Neural cell (in vitro differentiated cells): ENCODE data around the gene LCE2B. TPM values are rescaled to one million over a fixed set of nuclear protein-coding genes. Genes with fewer than 3 reads are reported as not detected.

Source experiments
- H2AFZ ChIP-seq: fragments of 200-600, 300-800 bp; sonication (generic), shearing (Covaris generic); 2 replicates; pipeline ENCODE4 v1.6.0; 2014; ENCODE audit warnings: low read depth, mild to moderate bottlenecking, antibody characterized with exemption, low read length, moderate library complexity
- H3F3A ChIP-seq: fragments of 200-600 bp; shearing (Covaris generic); 2 replicates; pipeline ENCODE4 v1.6.1; 2016; ENCODE audit warnings: mild to moderate bottlenecking, moderate library complexity, mixed read lengths, antibody characterized with exemption, low read length; ENCODE audit not compliant: insufficient read depth, poor library complexity, severe bottlenecking
- H3K27ac ChIP-seq: fragments of 200-600, 300-800 bp; sonication (generic), shearing (Covaris generic); 2 replicates; pipeline ENCODE4 v1.5.1; 2014; ENCODE audit warnings: mild to moderate bottlenecking, low read length, moderate library complexity
- H3K27me3 ChIP-seq: fragments of 300-800, 200-600 bp; sonication (generic), shearing (Covaris generic); 2 replicates; pipeline ENCODE4 v1.6.0; 2014; ENCODE audit warnings: mild to moderate bottlenecking, low read depth, low read length, moderate library complexity; ENCODE audit not compliant: insufficient read depth
- H3K36me3 ChIP-seq: fragments of 300-800, 200-600 bp; sonication (generic), shearing (Covaris generic); 2 replicates; pipeline ENCODE4 v1.5.1; 2014; ENCODE audit warnings: mild to moderate bottlenecking, antibody characterized with exemption, low read length, moderate library complexity; ENCODE audit not compliant: insufficient read depth
- H3K4me2 ChIP-seq: fragments of 300-800, 200-600 bp; sonication (generic), shearing (Covaris generic); 2 replicates; pipeline ENCODE4 v1.6.0; 2014; ENCODE audit warnings: mild to moderate bottlenecking, low read length
- H3K4me3 ChIP-seq: fragments of 300-800, 200-600 bp; sonication (generic), shearing (Covaris generic); 2 replicates; pipeline ENCODE4 v1.5.1; 2014; ENCODE audit warnings: mild to moderate bottlenecking, low read length, moderate library complexity
- H3K79me2 ChIP-seq: fragments of 200-600 bp; shearing (Covaris generic); replicated peaks from 2 replicates; pipeline ENCODE4 v1.6.0; 2014; ENCODE audit warnings: mild to moderate bottlenecking, low read length, moderate library complexity; ENCODE audit not compliant: insufficient read depth
- H3K9ac ChIP-seq: fragments of 300-800, 200-600 bp; sonication (generic), shearing (Covaris generic); 2 replicates; pipeline ENCODE4 v1.6.1; 2016; ENCODE audit warnings: mild to moderate bottlenecking, low read length, mixed read lengths
- H3K9me2 ChIP-seq: fragments of 200-600 bp; shearing (Covaris generic); 2 replicates; pipeline ENCODE4 v1.6.1; 2016; ENCODE audit warnings: mild to moderate bottlenecking, low read length, mixed read lengths; ENCODE audit not compliant: insufficient read depth
- H3K9me3 ChIP-seq: fragments of 200-600, 300-800 bp; sonication (generic), shearing (Covaris generic); 2 replicates; pipeline ENCODE4 v1.6.1; 2016; ENCODE audit warnings: mild to moderate bottlenecking, mixed run types, low read length, moderate library complexity, mixed read lengths
- H4K20me1 ChIP-seq: fragments of 200-600 bp; shearing (Covaris generic); 2 replicates; pipeline ENCODE4 v1.6.1; 2016; ENCODE audit warnings: mild to moderate bottlenecking, mixed run types; ENCODE audit not compliant: insufficient read depth
- EP300 ChIP-seq: fragments of 450-650 bp; conservative IDR thresholded peaks from 2 replicates; pipeline ENCODE4 v1.6.1; 2014; ENCODE audit warnings: antibody characterized with exemption, mild to moderate bottlenecking, moderate library complexity; ENCODE audit not compliant: poor library complexity, severe bottlenecking
- EZH2 ChIP-seq: fragments of 200-600, 300-800 bp; shearing (Covaris generic), sonication (generic); IDR thresholded peaks from 2 replicates; pipeline ENCODE4 v1.6.1; 2014; ENCODE audit warnings: antibody characterized with exemption, low read length, borderline replicate concordance, mild to moderate bottlenecking; ENCODE audit not compliant: insufficient read depth, poor library complexity, severe bottlenecking
- MXI1 ChIP-seq: fragments of 450-650 bp; conservative IDR thresholded peaks from 2 replicates; pipeline ENCODE4 v1.6.1; 2014; ENCODE audit warnings: antibody characterized with exemption, mild to moderate bottlenecking; ENCODE audit not compliant: poor library complexity, severe bottlenecking
- POLR2AphosphoS5 ChIP-seq: IDR thresholded peaks from 2 replicates; pipeline ENCODE4 v1.6.1; 2012
- RAD21 ChIP-seq: fragments of 450-650 bp; conservative IDR thresholded peaks from 2 replicates; pipeline ENCODE4 v1.6.1; 2014; ENCODE audit warnings: antibody characterized with exemption, mild to moderate bottlenecking, moderate library complexity
- SMC3 ChIP-seq: fragments of 450-650 bp; conservative IDR thresholded peaks from 2 replicates; pipeline ENCODE4 v1.6.1; 2014; ENCODE audit warnings: antibody characterized with exemption, mild to moderate bottlenecking, moderate library complexity; ENCODE audit not compliant: poor library complexity
- TAF1 ChIP-seq: IDR thresholded peaks from 2 replicates; pipeline ENCODE4 v1.6.1; 2012; ENCODE audit warnings: low read depth
- polyA plus RNA-seq: library from polyadenylated mRNA; depleted of rRNA; stranded (reverse); fragments of >200 nt; gene quantifications from 2 replicates; pipeline ENCODE4 v1.2.3, GENCODE V29; 2014
- TF ChIP-seq, protein P1 (sequence below): IDR thresholded peaks from 2 replicates; pipeline ENCODE4 v1.6.1; 2012; ENCODE audit warnings: borderline replicate concordance
- TF ChIP-seq, protein P2 (sequence below): fragments of 450-650 bp; IDR thresholded peaks from 2 replicates; pipeline ENCODE4 v1.5.1; 2014; ENCODE audit warnings: antibody characterized with exemption, mild to moderate bottlenecking, moderate library complexity; ENCODE audit not compliant: poor library complexity, severe bottlenecking

The LCE2B gene
- polyA plus RNA-seq, 1 donor from 2014 or later, result not detected

DNA sequence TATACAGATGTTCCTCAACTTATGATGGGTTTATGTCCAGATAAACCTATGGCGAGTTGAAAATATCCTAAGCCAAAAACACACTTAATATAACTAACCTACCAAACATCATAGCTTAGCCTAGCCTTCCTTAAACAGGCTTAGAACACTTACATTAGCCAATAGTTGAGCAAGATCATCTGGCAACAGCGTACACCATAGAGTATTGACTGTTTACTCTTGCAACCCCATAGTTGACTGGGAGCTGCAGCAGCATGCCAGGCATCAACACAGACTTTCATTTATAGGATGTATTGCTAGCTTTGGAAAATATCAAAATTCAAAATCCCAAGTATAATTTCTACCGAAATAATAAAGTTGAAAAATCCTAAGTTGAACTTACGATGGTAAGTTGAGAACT lies 28.2 kb upstream of the LCE2B start:
- H3K9me2 ChIP-seq, result no peaks in the 10 kb centered on the region
- peaks cover 4% of the 10 kb centered on the region for H3K9me3 ChIP-seq
- H3K4me2 ChIP-seq, result no peak overlapping the region
- no peaks in the 10 kb centered on the region for H4K20me1 ChIP-seq
- H3K4me3 ChIP-seq, result no peak overlapping the region
- H3K9ac ChIP-seq, result no peak overlapping the region
- H2AFZ ChIP-seq, result no peak overlapping the region
- no peaks in the 10 kb centered on the region for H3K79me2 ChIP-seq
- H3K36me3 ChIP-seq, result no peaks in the 10 kb centered on the region
- no peaks in the 10 kb centered on the region for H3F3A ChIP-seq
- no peaks in the 10 kb centered on the region for H3K27me3 ChIP-seq
- H3K27ac ChIP-seq, result no peak overlapping the region
- TF ChIP-seq POLR2AphosphoS5 (no peak), SMC3 (no peak), RAD21 (no peak), MXI1 (no peak), EZH2 (no peak), EP300 (no peak)
- TF ChIP-seq, protein P1, sequence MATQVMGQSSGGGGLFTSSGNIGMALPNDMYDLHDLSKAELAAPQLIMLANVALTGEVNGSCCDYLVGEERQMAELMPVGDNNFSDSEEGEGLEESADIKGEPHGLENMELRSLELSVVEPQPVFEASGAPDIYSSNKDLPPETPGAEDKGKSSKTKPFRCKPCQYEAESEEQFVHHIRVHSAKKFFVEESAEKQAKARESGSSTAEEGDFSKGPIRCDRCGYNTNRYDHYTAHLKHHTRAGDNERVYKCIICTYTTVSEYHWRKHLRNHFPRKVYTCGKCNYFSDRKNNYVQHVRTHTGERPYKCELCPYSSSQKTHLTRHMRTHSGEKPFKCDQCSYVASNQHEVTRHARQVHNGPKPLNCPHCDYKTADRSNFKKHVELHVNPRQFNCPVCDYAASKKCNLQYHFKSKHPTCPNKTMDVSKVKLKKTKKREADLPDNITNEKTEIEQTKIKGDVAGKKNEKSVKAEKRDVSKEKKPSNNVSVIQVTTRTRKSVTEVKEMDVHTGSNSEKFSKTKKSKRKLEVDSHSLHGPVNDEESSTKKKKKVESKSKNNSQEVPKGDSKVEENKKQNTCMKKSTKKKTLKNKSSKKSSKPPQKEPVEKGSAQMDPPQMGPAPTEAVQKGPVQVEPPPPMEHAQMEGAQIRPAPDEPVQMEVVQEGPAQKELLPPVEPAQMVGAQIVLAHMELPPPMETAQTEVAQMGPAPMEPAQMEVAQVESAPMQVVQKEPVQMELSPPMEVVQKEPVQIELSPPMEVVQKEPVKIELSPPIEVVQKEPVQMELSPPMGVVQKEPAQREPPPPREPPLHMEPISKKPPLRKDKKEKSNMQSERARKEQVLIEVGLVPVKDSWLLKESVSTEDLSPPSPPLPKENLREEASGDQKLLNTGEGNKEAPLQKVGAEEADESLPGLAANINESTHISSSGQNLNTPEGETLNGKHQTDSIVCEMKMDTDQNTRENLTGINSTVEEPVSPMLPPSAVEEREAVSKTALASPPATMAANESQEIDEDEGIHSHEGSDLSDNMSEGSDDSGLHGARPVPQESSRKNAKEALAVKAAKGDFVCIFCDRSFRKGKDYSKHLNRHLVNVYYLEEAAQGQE, result no peak

- H3K4me3 ChIP-seq, result no peak overlapping the region
- H3K27ac ChIP-seq, result no peak overlapping the region
- no peak overlapping the region for H2AFZ ChIP-seq
- H3K9ac ChIP-seq, result no peak overlapping the region
- H3K9me2 ChIP-seq, result no peaks in the 10 kb centered on the region
- no peaks in the 10 kb centered on the region for H4K20me1 ChIP-seq
- H3K27me3 ChIP-seq, result no peaks in the 10 kb centered on the region
- TF ChIP-seq, protein P2, sequence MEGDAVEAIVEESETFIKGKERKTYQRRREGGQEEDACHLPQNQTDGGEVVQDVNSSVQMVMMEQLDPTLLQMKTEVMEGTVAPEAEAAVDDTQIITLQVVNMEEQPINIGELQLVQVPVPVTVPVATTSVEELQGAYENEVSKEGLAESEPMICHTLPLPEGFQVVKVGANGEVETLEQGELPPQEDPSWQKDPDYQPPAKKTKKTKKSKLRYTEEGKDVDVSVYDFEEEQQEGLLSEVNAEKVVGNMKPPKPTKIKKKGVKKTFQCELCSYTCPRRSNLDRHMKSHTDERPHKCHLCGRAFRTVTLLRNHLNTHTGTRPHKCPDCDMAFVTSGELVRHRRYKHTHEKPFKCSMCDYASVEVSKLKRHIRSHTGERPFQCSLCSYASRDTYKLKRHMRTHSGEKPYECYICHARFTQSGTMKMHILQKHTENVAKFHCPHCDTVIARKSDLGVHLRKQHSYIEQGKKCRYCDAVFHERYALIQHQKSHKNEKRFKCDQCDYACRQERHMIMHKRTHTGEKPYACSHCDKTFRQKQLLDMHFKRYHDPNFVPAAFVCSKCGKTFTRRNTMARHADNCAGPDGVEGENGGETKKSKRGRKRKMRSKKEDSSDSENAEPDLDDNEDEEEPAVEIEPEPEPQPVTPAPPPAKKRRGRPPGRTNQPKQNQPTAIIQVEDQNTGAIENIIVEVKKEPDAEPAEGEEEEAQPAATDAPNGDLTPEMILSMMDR, result no peak
- no peak for TF ChIP-seq EP300
- no peak for TF ChIP-seq SMC3
- TF ChIP-seq POLR2AphosphoS5, result no peak
- TF ChIP-seq RAD21, result no peak
- TF ChIP-seq, protein P1, result no peak
- no peak for TF ChIP-seq EZH2
- no peak for TF ChIP-seq MXI1
- TF ChIP-seq TAF1, result no peak
- H3K4me2 ChIP-seq, result no peak overlapping the region
- no peaks in the 10 kb centered on the region for H3K36me3 ChIP-seq
- H3K9me3 ChIP-seq, result peaks cover 4% of the 10 kb centered on the region
- no peaks in the 10 kb centered on the region for H3F3A ChIP-seq
- H3K79me2 ChIP-seq, result no peaks in the 10 kb centered on the region
These were observed 27.3 kb upstream of the LCE2B start for GRCh38 chr1:152658649-152659048.
